OCI-LY7 (cell line): ENCODE measurements around the gene FAM193B. TPM values are rescaled to one million over a fixed set of nuclear protein-coding genes. Genes with fewer than 3 reads are reported as not detected.

Source experiments
- BruUV-seq: library from RNA; stranded (reverse); fragments of 400-500 nt; replicated peaks from 2 replicates; lab custom pipeline; 2021; lab: Mats Ljungman, UMichigan
- CTCF ChIA-PET: fragments of 300-600 bp; sonication (Branson Sonifier 250); formaldehyde crosslinking; loops from one replicate; lab custom pipeline; 2022; ENCODE audit warnings: antibody characterized with exemption; ENCODE audit not compliant: unreplicated experiment; lab: Charles Lee
- POLR2A ChIA-PET: fragments of 300-600 bp; sonication (Branson Sonifier 250); formaldehyde crosslinking; loops from one replicate; lab custom pipeline; 2022; ENCODE audit warnings: antibody characterized with exemption; lab: Charles Lee
- DNase-seq: peaks from one replicate; pipeline ENCODE4 v3.0.0-alpha.2; 2015; ENCODE audit warnings: low spot score
- H2AFZ ChIP-seq: fragments of 200-600 bp; sonication (generic), shearing (Covaris generic); 2 replicates; pipeline ENCODE4 v1.6.1; 2014; ENCODE audit warnings: mild to moderate bottlenecking, antibody characterized with exemption, low read length, moderate library complexity
- H3K27ac ChIP-seq: fragments of 200-600 bp; sonication (generic); 2 replicates; pipeline ENCODE4 v1.5.1; 2014; ENCODE audit warnings: mixed run types, low read depth, mild to moderate bottlenecking, moderate library complexity, low read length, inconsistent platforms; ENCODE audit not compliant: poor library complexity, severe bottlenecking
- H3K36me3 ChIP-seq: fragments of 200-600 bp; sonication (generic); 2 replicates; pipeline ENCODE4 v1.6.1; 2014; ENCODE audit warnings: mild to moderate bottlenecking, antibody characterized with exemption, low read length, moderate library complexity, mixed read lengths; ENCODE audit not compliant: insufficient read depth
- H3K4me1 ChIP-seq: fragments of 200-600 bp; sonication (generic); 2 replicates; pipeline ENCODE4 v1.5.1; 2014; ENCODE audit warnings: mild to moderate bottlenecking, low read length; ENCODE audit not compliant: insufficient read depth, poor library complexity, severe bottlenecking
- H3K4me2 ChIP-seq: fragments of 200-600 bp; sonication (generic); 2 replicates; pipeline ENCODE4 v1.6.1; 2014; ENCODE audit warnings: mild to moderate bottlenecking, low read length
- H3K4me3 ChIP-seq: fragments of 200-600 bp; sonication (generic); 2 replicates; pipeline ENCODE4 v1.5.1; 2014; ENCODE audit warnings: mild to moderate bottlenecking, low read depth, low read length; ENCODE audit not compliant: poor library complexity, severe bottlenecking
- H3K79me2 ChIP-seq: fragments of 200-600 bp; sonication (generic); 2 replicates; pipeline ENCODE4 v1.6.1; 2016; ENCODE audit warnings: low read depth, mild to moderate bottlenecking, low read length, moderate library complexity, mixed read lengths; ENCODE audit not compliant: insufficient read depth
- H3K9me2 ChIP-seq: fragments of 200-600 bp; sonication (generic); 2 replicates; pipeline ENCODE4 v1.6.1; 2016; ENCODE audit warnings: mild to moderate bottlenecking, low read length, mixed read lengths; ENCODE audit not compliant: insufficient read depth
- H3K9me3 ChIP-seq: fragments of 200-600 bp; sonication (generic); 2 replicates; pipeline ENCODE4 v1.6.1; 2014; ENCODE audit warnings: mild to moderate bottlenecking, mixed run types, low read length, mixed read lengths
- H4K20me1 ChIP-seq: fragments of 200-600 bp; sonication (generic); 2 replicates; pipeline ENCODE4 v1.6.1; 2014; ENCODE audit warnings: mild to moderate bottlenecking, antibody characterized with exemption, low read length, moderate library complexity, mixed read lengths; ENCODE audit not compliant: insufficient read depth
- EZH2phosphoT487 ChIP-seq: fragments of 200-600 bp; sonication (generic); IDR thresholded peaks from 2 replicates; pipeline ENCODE4 v1.6.1; 2018; ENCODE audit warnings: low read depth, borderline replicate concordance, mild to moderate bottlenecking, mixed run types, antibody characterized with exemption, low read length, moderate library complexity, mixed read lengths
- intact Hi-C: fragments of 100-400 bp; cut with micrococcal nuclease; formaldehyde crosslinking; loops from one replicate; pipeline ENCODE4 v1.10.0; 2022; ENCODE audit not compliant: unreplicated experiment
- total RNA-seq, 2 experiments: library from RNA; depleted of rRNA in 1 of 2; stranded (reverse); fragments of >200 nt in 1 of 2; shearing (Covaris generic) in 1 of 2; gene quantifications; 2 replicates each; pipeline ENCODE4 v1.2.3, GENCODE V29; 2014 to 2022
- TF ChIP-seq, protein P1 (sequence below): fragments of 200-600 bp; sonication (generic); conservative IDR thresholded peaks from 2 replicates; pipeline ENCODE4 v1.5.1; 2014; ENCODE audit warnings: mild to moderate bottlenecking, antibody characterized with exemption, low read length, moderate library complexity, mixed read lengths

The FAM193B gene
- total RNA-seq, 2 experiments from 2014 or later, result 63.2 to 104 TPM

- H3K36me3 ChIP-seq, result peaks cover 83% of the 10 kb centered on the region
- no peak overlapping the region for H3K4me3 ChIP-seq
Observed at GRCh38 chr5:177524941-177525655, 29.3 kb downstream of the FAM193B start.

GRCh38 chr5:177524539-177524900 lies 29.8 kb downstream of the FAM193B start:
- H2AFZ ChIP-seq, result no peak overlapping the region
- H3K36me3 ChIP-seq, result peaks cover 83% of the 10 kb centered on the region
- TF ChIP-seq, protein P1, sequence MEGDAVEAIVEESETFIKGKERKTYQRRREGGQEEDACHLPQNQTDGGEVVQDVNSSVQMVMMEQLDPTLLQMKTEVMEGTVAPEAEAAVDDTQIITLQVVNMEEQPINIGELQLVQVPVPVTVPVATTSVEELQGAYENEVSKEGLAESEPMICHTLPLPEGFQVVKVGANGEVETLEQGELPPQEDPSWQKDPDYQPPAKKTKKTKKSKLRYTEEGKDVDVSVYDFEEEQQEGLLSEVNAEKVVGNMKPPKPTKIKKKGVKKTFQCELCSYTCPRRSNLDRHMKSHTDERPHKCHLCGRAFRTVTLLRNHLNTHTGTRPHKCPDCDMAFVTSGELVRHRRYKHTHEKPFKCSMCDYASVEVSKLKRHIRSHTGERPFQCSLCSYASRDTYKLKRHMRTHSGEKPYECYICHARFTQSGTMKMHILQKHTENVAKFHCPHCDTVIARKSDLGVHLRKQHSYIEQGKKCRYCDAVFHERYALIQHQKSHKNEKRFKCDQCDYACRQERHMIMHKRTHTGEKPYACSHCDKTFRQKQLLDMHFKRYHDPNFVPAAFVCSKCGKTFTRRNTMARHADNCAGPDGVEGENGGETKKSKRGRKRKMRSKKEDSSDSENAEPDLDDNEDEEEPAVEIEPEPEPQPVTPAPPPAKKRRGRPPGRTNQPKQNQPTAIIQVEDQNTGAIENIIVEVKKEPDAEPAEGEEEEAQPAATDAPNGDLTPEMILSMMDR, result no peak
- TF ChIP-seq EZH2phosphoT487, result no peak
- no peak for DNase-seq
- H3K4me3 ChIP-seq, result no peak overlapping the region
- no peak overlapping the region for H3K4me2 ChIP-seq
- H3K27ac ChIP-seq, result no peak overlapping the region
- peaks cover 10% of the 10 kb centered on the region; the same call in 1 of the 2 replicates for H3K79me2 ChIP-seq
- no peaks in the 10 kb centered on the region for H3K9me3 ChIP-seq
- ChIA-PET POLR2A (no interaction called here), CTCF (no interaction called here)
- intact Hi-C loops, result no loop called here
- H3K4me1 ChIP-seq, result peaks cover 22% of the 10 kb centered on the region
- no TSS peak for BruUV-seq
- no peaks in the 10 kb centered on the region for H3K9me2 ChIP-seq
- H4K20me1 ChIP-seq, result no peaks in the 10 kb centered on the region

More at GRCh38 chr5:177524941-177525655, 29.3 kb downstream of the FAM193B start:
- Histone ChIP-seq H3K9me3 (no peaks in the 10 kb centered on the region), H3K27ac (no peak overlapping the region), H4K20me1 (no peaks in the 10 kb centered on the region), H3K9me2 (no peaks in the 10 kb centered on the region), H3K4me2 (no peak overlapping the region), H3K79me2 (peaks cover 4% of the 10 kb centered on the region; the same call in 1 of the 2 replicates), H3K4me1 (peaks cover 16% of the 10 kb centered on the region), H2AFZ (no peak overlapping the region)
- intact Hi-C loops, result no loop called here
- TF ChIP-seq, protein P1, result peak; percentile 32; the same call in 1 of the 2 replicates
- no peak for TF ChIP-seq EZH2phosphoT487
- BruUV-seq, result no TSS peak
- ChIA-PET POLR2A (no interaction called here), CTCF (no interaction called here)
- no peak for DNase-seq
